Activated CD4-positive, CD25-positive, alpha-beta regulatory T cell treated with anti-CD3 and anti-CD28 coated beads, Interleukin-2, amount 50 U/mL, for 24 hours (primary cell): ENCODE results near the gene CCDC54.
"Not testable (repeated sequence)": the region's sequence is repeated elsewhere in the genome, so short reads cannot be mapped to it uniquely, and the experiment has no call there.

Experiments
- ATAC-seq, 2 donors: fragments of 150-1000 bp; cut with Tn5 transposase; one replicate each; pipeline ENCODE4 v1.10.0; 2021; ENCODE audit warnings: mild to moderate bottlenecking in 1 of 2, moderate library complexity in 1 of 2

Gene CCDC54

DNA sequence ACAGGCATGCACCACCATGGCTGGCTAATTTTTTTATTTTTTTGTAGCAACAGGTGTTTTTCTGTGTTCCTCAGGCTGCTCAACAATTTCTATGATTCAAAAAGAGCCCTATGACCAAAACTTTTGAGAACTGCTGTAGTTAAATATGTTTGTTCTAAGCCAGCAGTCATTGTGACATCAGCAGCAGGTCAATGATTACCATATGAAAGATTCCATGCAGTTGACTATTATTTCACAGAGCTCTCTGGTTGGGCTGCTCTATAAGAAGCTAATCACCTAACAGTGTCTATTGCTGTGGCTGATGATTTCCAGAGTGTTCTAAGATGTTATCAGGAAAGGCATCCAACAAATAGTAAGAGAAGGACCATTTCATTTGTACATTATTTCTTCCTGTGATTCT lies at the start of gene CCDC54:
Gene CCDC54, plus strand, starts transcription at position 289 of the 400 bp plus-strand sequence. CDS start 149 bp downstream, outside the sequence.
- no peak for ATAC-seq

DNA sequence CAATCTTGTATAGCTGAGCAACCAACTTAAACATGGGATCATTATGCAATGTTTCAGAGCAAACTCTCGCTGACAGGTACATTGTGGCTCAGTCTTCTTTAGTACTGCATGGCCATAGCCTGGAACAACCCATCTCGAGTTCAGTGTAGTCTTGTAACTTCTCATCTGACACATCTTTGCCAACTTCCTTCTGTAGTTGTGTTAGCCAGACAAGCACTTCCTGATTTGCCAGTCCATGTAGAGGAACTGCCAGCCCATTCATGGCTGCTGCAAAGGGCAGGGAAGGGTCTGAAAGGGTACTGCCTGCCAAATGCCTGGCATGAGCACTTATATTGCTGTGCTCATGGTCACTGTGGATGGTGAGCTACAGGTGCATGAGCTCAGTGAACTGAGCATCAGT lies 49.2 kb upstream of the CCDC54 start:
- no peak for ATAC-seq

DNA sequence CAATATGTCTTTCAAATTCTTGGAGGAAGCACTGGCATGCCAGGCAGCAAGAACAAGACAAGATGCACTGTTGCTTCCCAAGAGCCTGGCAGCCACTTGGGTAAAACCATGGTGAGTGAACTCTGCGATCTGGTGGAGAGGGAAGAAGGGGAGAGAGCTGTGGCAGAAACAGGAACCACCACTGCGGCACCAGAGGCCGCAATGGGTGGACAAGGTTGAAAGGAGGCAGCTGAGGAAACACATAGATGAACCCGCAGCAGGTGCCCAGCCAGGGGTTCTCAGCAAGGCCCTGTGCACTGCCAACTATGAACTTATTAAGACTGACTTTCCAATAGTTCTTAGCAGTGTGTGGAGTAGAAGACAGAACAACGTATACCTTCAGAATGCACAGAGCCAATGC lies 48.2 kb upstream of the CCDC54 start:
- no peak for ATAC-seq

DNA sequence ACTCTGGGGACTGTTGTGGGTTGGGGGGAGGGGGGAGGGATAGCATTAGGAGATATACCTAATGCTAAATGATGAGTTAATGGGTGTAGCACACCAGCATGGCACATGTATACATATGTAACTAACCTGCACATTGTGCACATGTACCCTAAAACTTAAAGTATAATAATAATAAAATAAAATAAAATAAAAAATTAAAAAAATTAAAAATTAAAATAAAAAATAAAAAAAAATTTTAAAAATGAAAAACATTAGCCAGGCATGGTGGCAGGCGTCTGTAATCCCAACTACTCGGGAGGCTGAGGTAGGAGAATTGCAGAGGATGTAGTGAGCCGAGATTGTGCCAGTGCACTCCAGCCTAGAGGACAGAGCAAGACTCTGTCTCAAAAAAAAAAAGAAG lies 37.5 kb upstream of the CCDC54 start:
- not testable (repeated sequence) for ATAC-seq

DNA sequence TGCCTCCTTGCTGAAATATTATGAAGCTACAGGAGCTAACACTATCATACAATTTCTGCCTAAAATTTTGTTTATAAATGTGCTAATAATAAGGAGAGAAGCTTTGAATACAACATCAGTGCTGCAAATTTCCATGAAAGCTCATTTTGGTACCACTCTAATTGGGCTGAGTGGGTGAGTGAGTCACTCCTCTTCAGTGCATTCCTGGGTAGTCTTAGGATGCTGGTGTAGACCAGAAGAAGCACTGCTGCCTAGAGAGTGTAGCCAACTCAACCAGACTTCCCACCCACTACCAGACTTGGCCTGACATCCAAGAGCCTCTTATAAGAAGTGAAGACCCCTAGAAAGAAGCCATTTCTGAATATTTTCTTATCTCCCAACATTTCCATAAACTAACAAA lies 32.5 kb upstream of the CCDC54 start:
- peak in 1 of 2 donors; percentile 9 for ATAC-seq

DNA sequence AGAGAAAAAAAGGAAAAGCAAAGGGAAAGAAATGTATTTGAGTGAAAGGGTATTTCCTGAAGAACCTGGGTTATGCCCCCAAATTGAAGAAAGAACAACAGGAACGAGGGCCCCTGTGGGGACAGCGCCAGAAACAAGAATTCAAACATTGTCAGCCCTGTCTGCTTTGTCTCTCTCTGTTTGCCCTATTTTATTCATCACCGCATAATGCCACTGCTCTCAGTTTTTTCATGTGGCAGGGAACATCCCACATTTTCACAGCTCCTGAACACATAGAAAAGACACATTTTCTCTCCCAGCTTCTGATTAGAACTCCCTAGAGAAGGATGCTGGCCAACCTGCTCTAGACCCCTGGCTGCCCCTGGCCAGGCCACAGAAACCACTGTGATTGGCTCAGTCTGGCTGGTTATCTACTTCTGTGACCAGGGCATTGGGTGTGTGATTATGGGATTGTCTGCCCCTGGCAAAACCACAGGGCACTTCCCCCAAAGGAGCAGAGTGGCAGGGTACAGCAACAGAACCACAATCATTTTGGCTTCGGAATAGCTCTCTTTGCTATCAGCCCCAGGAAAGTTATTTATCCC lies 31.3 kb upstream of the CCDC54 start:
- no peak for ATAC-seq

DNA sequence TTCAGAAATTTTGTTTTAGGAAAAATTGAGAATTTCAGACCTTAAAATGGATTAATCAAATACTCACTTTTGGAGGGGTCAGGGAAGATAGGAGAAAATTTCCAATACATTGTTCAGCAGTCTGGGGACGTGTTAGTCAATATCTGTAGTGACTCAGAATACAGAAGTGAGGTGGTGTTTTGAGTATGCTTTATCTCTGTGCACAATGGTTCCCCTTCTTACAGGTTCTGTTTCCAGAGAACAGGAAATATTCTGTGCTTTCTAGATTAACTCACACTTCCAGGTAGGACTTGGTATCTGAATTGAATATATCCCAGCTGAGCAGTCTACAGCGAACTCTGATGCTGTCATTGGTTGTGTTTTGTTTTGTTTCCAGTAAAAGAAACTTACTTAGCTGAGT lies 30.7 kb upstream of the CCDC54 start:
- no peak for ATAC-seq

DNA sequence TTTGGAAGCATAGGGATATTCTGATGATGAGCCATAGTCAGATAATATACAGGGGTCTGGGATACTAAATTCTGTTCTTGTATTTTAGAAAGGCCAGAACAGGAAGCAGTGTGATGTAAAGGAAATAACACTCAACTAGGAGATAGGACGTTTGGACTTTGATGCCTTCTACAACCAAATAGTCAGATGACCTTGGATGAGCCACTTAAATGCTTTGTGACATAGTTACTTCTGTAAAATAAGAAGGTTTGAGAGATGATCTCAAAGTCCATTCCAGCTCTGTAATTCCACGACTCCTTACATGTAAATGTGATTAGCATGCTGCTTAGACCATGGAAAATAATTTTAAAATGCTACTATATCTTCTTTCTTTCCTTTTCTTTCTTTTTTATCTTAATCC lies 29.5 kb upstream of the CCDC54 start:
- no peak for ATAC-seq

DNA sequence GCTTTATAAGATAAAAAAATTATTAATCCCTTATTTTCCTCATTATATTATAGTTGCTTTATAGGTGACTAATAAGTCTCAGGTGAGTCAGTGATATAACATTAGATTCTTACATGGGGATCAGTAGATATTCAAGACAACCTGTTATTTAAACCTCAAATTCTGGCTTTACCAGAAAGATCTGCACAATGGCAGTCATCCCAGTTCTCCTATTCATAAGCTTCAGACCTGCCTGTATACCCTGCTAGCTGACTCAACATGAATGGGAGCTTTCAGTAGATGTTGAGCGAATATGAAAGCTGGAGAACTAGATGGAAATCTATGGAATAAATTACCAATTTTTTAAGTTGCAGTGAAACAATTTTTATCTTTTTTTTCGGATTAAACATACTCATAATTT lies 20.5 kb upstream of the CCDC54 start:
- ATAC-seq: no peak

DNA sequence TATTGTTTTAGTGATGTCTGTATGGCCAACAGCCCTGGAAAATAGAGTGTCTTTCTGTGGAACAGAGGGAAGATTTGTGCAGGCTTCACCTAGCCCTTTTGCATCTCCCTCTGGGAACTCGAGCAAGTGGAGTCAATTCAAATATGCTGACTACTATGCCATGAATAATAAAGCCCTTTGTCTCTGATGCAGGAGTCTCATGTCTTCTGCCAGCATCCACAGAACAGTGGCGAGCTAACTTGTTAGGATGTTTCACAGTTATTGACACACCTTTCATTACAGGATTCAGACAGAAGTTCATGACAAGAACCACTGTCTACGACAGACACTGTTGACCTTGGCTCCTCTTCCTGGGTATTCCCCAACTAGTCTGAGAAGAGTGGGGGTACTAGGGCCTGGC lies 15.6 kb upstream of the CCDC54 start:
- ATAC-seq: no peak

DNA sequence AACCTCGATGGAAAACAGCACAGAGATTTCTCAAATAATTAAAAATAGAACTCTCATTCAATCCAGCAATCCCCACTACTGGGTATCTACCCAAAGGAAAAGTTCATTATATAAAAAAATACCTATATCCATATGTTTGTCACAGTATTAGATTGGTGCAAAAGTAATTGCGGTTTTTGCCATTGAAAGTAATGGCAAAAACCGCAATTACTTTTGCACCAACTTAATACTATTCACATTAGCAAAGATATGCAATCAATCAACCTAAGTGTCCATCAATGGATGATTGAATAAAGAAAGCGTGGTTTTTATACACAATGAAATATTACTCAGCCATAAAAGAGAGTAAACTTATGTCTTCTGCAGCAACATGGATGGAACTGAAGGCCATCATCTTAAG lies 12.2 kb upstream of the CCDC54 start:
- no peak for ATAC-seq

DNA sequence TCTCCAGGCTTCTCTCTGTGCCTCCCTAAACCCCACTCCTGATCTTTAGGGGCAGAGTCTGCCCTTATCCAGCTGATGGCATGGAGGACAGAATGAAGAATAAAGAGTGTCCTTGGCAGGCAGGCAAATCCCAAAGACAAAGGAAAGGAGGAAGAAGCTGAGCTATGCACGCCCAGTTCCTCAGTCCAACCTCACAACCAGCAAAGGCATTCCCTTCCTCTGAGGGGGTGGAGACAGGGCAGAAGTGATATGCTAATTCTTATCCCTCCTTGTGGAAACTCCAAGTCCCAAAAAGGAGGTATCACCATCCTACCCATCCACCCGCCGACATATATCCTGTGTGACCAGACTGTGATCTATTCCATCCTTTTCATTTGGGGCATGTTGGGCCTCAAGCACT lies 10.5 kb upstream of the CCDC54 start:
- ATAC-seq: no peak

DNA sequence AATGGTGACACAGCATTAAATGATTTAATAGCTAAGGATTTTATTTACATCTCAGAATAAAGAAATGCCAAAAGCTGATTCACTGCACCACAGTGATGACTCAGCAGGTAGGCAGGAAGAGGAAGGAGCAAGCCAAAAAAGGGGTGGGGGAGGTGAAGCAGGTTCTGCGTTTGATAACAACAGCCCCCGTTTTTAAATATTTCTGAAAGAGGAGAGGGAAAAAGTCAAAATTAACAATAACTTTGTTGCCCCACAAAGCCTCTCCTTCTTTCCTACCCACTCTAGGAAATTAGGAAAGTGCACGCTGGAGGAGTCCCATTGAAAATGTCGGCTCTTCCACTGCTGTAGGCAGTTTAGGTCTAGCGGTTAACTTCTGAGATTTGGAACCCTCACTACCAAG lies 9.9 kb upstream of the CCDC54 start:
- no peak for ATAC-seq

DNA sequence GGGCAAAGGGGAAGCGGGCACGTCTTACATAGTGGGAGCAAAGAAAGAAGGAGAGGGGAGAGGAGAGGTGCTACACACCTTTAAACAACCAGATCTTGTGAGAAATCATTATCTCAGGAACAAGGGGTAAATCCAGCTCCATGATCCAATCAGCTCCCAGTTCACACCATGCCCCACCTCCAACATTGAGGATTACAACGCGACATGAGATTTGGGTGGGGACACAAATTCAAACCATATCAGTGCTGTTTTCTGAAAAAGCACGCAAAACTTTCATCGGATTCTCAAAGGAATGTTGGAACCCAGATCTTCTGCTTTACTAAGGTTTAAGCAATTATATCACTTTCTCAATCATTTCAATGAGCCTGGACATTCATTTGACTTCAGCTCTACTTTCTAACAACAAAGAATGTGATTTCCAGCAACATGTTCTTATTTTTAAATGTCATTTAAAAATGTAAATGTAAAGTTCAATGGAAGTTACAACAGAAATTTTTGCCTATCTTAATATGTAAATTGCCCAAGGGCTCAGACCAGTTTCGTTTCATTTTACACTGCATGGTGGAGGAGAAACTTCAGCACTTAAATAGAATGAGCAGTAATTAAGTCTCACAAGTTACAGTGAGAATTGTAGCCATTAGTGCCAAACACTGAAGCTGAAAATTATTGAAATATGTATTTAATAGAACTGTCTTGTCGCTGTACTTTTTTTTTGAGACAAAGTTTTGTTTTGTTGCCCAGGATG lies 8.4 kb upstream of the CCDC54 start:
- no peak for ATAC-seq

DNA sequence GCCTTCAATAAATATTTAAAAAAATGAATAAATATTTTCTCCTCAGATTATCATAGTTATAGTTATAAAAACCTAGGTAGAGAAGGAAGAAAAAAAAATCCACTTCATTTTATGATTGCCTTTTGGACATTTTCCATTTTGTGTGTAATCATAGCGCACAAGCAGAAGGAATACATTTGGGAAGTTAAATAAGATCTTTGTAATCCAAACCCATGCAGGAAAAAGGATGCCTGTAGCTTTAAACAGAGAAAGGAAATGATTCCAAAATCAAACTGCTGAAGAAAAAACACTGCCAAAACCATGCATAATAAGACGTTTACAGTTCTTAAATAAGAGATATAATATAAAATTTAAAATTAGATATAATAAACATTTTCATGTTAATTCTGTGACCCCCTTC lies 7.4 kb upstream of the CCDC54 start:
- no peak for ATAC-seq

DNA sequence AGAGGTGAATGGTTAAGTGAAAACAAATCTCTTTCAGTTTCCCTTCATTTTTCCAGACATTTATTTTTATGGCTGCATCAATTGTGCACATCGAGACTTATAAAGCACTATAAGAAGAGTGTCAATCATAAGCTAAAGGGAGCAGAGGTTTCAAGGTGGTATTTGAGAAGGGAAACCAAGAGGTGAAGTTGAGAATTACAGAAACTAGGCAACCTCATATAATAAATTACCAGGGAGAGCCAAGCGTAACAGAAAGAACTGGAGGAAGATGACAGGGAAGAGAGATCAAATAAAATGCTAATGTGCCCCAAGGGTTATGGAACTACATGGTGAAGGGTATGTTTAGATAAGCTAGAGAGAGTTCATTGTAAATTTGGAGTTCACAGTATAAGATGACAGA lies 6.3 kb upstream of the CCDC54 start:
- ATAC-seq: no peak

DNA sequence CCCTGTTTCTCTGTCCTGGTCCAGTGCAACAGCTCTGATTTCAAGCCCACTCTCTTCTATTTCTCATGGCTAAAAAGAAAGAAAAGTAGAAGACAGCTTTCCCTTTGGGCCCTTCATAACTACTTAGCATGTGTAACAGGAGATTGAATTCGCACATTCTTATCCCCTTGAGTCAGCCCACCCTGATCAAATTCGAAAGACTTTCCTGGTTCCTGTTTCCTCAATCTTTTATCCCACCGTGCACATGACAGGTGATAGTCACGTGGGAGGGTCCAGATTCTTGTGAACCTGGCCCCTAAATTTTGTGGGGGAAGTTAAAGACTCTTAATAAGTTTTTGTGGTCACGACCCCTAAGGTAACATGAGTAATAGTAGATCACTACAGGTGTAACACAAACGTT lies 4.7 kb upstream of the CCDC54 start:
- no peak for ATAC-seq

DNA sequence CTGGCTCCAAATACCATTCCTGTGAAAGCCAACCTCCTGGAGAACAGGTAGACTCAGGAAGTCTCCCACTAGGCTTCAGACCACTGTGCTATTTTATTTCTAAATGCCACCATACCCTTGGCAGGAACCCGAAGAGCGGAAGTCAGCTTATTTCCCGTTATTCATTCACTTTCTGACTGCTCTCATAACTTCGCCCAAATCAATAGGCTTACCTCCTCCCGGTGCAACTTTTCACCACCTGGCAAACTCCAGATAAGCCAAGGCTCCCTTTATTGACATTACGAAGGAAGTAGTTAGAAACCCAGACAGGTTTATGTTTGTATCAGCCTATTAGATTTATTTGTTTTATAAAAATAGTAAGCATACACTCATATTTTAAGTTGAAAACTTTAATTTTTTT lies 3.3 kb upstream of the CCDC54 start:
- no peak for ATAC-seq

DNA sequence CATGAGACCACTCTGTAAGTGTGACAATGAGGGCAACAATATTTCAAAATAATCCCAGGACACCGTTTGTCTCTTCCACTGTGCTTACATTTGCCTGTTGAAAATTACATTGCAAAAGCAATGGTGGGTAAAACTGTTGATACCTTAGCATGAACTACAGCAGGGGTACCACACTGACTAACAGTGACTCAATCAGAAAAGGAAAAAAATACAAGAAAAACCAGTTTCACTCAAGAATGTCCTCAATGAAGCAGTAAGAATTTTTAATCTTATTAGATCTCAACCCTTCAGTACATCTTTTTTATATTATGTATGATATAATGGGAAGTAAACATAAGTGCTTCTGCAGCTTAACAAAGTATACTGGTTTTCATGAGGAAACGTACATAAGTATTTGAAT lies 1.6 kb upstream of the CCDC54 start:
- no peak for ATAC-seq

DNA sequence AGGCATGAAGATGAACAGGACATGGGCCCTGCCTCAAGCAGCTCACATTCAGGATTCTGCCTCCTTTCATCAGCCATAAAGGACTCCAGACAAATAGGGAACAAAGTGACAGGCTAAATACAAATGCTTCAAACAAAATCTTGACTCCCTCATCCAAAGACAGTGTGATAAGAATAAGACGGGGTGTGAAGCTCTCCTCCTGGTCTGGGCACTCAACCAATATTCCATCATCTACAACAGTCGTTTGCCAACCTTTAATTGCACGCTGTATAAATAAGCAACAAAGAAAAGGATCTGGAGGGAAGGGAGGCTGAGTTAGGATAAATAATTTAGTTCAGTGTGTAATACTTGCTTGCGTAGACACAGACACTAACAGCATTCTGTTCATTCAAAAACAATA lies 5.4 kb downstream of the CCDC54 start:
- no peak for ATAC-seq

DNA sequence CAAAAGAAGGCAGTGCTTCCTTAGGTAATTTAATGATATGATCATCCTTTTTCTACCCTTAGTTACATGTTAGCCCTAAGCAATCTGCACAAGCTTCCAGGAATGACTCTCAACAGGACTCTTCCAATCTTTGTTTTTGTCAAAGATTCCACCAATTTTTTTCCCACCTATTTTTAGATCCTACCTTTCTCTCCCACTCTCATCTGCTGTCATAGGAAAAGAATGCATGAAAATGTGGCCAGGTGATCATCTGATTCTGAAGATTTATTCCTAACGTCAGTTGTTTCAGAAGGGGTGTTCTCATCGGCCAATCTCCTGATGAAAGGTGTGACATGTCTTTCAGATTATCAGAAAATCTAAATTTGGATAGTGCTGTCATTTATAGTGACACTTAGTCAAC lies 7.2 kb downstream of the CCDC54 start:
- no peak for ATAC-seq

DNA sequence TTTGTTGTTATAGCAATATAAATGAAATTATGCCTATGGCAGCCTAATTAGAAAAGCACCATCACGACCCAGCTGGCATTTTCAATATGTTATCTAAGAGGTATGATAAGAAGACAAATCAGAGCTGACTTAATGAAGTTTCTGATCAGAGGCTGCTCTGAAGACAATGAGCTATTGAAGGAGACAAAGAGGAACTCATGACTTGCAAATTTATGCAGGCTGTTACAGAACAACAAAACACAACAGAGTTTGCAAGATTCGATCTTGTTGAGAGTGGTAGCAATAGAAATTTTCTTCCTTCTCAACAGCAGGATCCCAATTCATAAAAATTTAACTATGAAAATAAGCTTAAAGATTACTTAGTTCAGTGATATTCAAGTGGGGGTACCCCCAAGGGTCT lies 7.7 kb downstream of the CCDC54 start:
- ATAC-seq: no peak

DNA sequence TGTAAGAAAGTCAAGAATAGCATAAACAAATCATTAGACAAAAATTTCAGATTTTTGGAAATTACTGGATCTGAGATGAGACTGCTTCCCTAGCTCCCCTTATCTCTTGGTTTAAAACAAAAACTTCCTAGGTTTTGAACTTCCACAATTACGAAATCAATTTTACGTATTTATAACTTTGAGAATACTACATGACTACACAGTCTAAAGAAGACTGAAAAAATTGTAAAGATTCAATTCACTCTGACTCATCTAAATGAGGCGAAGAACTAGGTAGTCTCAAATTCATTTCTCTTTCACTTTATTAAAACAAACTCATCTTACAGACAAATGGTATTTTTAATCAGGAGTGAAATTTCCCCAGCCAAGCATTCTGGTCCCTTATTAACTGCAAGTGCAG lies 10.3 kb downstream of the CCDC54 start:
- ATAC-seq: no peak

DNA sequence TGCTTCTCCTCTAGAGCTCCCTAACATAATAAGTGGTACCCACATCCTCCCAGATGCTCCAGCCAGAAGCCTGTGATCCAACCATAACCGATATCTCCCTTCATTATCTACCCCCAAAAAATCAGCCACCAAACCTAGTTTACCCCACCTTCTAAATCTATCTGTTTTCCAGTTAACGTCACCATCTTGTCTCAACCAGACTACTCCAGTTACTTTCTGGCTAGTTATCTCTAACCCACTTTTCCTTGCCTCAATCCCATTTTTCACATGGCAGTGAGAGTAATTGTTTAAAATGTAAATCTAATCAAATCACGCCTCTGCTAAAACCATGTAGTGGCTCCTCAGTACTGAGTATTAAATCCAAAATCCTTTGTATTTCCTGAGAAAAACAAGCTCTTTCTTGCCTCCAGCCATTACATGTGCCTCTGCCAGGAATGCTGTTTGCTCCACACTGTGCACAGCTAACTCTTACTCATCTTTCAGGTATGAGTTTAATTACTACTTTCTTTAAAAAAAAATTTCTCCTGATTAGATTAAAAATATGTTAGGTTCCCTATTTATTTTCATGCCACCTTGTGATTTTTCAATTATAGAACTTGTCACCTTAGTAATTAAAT lies 15.4 kb downstream of the CCDC54 start:
- no peak for ATAC-seq

DNA sequence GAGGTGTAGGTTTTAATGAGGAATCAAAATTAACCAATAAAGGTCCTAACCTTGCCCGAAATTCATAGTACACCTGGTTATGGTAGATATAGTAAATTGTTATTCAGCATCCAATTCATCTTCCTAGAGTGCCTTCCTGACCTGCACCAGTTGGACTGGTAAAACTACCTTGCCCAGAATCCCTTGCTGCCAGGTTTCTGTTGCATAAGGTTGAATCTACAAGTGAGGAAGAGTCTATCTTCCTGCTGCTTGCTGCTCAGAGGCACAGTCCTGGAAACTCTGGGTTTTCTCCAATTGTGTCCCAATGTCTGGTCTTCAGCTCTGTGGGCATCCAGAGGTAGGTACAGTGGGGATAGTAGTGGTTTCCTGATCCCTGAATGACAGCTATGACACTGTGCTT lies 17.3 kb downstream of the CCDC54 start:
- no peak for ATAC-seq
